ENCODE data around the gene IRAK1.

IRAK1 gene

GRCh38 chrX:154063234-154063633 lies 43.5 kb upstream of the IRAK1 start:
- TF ChIP-seq ESRRG (CRISPR knock-in tag; IDR thresholded peaks at IDR 0.05) (no peak), CSRNP3 (CRISPR knock-in tag; IDR thresholded peaks at IDR 0.05) (no peak), ZFP3 (CRISPR knock-in tag; IDR thresholded peaks at IDR 0.05) (no peak), BACH2 (CRISPR knock-in tag; IDR thresholded peaks at IDR 0.05; ENCODE audit: borderline replicate concordance) (no peak), SNAI2 (CRISPR knock-in tag; IDR thresholded peaks at IDR 0.05) (no peak), ARNTL (CRISPR knock-in tag; IDR thresholded peaks at IDR 0.05; ENCODE audit: borderline replicate concordance, low read depth) (no peak), ISL1 (CRISPR knock-in tag; IDR thresholded peaks at IDR 0.05) (no peak), CSDC2 (CRISPR knock-in tag; IDR thresholded peaks at IDR 0.05) (no peak), PATZ1 (CRISPR knock-in tag; IDR thresholded peaks at IDR 0.05; ENCODE audit: borderline replicate concordance) (no peak), TOX (CRISPR knock-in tag; IDR thresholded peaks at IDR 0.05; ENCODE audit: borderline replicate concordance) (no peak), TCF4 (CRISPR knock-in tag; IDR thresholded peaks at IDR 0.05; ENCODE audit: borderline replicate concordance) (no peak), OSR1 (CRISPR knock-in tag; IDR thresholded peaks at IDR 0.05) (no peak)
- TF ChIP-seq, protein P1, sequence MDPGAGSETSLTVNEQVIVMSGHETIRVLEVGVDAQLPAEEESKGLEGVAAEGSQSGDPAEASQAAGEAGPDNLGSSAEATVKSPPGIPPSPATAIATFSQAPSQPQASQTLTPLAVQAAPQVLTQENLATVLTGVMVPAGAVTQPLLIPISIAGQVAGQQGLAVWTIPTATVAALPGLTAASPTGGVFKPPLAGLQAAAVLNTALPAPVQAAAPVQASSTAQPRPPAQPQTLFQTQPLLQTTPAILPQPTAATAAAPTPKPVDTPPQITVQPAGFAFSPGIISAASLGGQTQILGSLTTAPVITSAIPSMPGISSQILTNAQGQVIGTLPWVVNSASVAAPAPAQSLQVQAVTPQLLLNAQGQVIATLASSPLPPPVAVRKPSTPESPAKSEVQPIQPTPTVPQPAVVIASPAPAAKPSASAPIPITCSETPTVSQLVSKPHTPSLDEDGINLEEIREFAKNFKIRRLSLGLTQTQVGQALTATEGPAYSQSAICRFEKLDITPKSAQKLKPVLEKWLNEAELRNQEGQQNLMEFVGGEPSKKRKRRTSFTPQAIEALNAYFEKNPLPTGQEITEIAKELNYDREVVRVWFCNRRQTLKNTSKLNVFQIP (CRISPR knock-in tag; IDR thresholded peaks at IDR 0.05; ENCODE audit: borderline replicate concordance, low read depth) = no peak
- TF ChIP-seq, protein P2, sequence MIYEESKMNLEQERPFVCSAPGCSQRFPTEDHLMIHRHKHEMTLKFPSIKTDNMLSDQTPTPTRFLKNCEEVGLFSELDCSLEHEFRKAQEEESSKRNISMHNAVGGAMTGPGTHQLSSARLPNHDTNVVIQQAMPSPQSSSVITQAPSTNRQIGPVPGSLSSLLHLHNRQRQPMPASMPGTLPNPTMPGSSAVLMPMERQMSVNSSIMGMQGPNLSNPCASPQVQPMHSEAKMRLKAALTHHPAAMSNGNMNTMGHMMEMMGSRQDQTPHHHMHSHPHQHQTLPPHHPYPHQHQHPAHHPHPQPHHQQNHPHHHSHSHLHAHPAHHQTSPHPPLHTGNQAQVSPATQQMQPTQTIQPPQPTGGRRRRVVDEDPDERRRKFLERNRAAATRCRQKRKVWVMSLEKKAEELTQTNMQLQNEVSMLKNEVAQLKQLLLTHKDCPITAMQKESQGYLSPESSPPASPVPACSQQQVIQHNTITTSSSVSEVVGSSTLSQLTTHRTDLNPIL (CRISPR knock-in tag; IDR thresholded peaks at IDR 0.05; ENCODE audit: low read depth) = no peak
- ATAC-seq = 0 out of 3 replicates have a peak, but pooled peaks have one; percentile 32

GRCh38 chrX:154061801-154062200 lies 42.1 kb upstream of the IRAK1 start:
- TF ChIP-seq ARNTL (CRISPR knock-in tag; IDR thresholded peaks at IDR 0.05; ENCODE audit: borderline replicate concordance, low read depth) = no peak
- TF ChIP-seq, protein P1 (CRISPR knock-in tag; IDR thresholded peaks at IDR 0.05; ENCODE audit: borderline replicate concordance, low read depth) = no peak
- TF ChIP-seq PATZ1 (CRISPR knock-in tag; IDR thresholded peaks at IDR 0.05; ENCODE audit: borderline replicate concordance) = no peak
- no peak for TF ChIP-seq OSR1 (CRISPR knock-in tag; IDR thresholded peaks at IDR 0.05)
- TF ChIP-seq SNAI2 (CRISPR knock-in tag; IDR thresholded peaks at IDR 0.05) = no peak
- no peak for TF ChIP-seq ZNF70 (CRISPR knock-in tag; IDR thresholded peaks at IDR 0.05)
- no peak for TF ChIP-seq GLIS3 (CRISPR knock-in tag; IDR thresholded peaks at IDR 0.05)
- TF ChIP-seq ISL1 (CRISPR knock-in tag; IDR thresholded peaks at IDR 0.05) = no peak
- TF ChIP-seq ZC3H10 (CRISPR knock-in tag; IDR thresholded peaks at IDR 0.05) = no peak
- TF ChIP-seq CSDC2 (CRISPR knock-in tag; IDR thresholded peaks at IDR 0.05) = no peak
- ATAC-seq = no peak

- TF ChIP-seq ZFP30 (CRISPR knock-in tag; IDR thresholded peaks at IDR 0.05) = no peak
- no peak for ATAC-seq
Measured at GRCh38 chrX:154059729-154060245, 40.1 kb upstream of the IRAK1 start.

Data from SK-N-SH treated with all-trans-retinoic acid at 6 μM for 48 hours (cell line).